ENCODE data around the gene MSANTD1.

- TF ChIP-seq ATF3 (IDR thresholded peaks at IDR 0.05; ENCODE audit: borderline replicate concordance, extremely low read depth, low read depth, low read length) (no peak), RFX5 (IDR thresholded peaks at IDR 0.05; ENCODE audit: low read depth, low read length) (no peak), ZBTB11 (CRISPR knock-in tag; IDR thresholded peaks at IDR 0.05) (no peak)
These were observed 37.1 kb upstream of the MSANTD1 start for GRCh38 chr4:3211866-3212265.
